GOT3 (cell line): ENCODE results near the gene ATG13.

Experiments used
- DNase-seq: peaks from one replicate; lab custom pipeline; 2025; ENCODE audit warnings: mixed read lengths; lab: John Stamatoyannopoulos, UW

The ATG13 gene

GRCh38 chr11:46676436-46677158 lies 59.2 kb downstream of the ATG13 start:
- DNase-seq: no peak

GRCh38 chr11:46677169-46677568 lies 59.8 kb downstream of the ATG13 start:
- DNase-seq: no peak

GRCh38 chr11:46677991-46678740 lies 60.8 kb downstream of the ATG13 start:
- no peak for DNase-seq

- no peak for DNase-seq
Observed at GRCh38 chr11:46678741-46679130, 61.4 kb downstream of the ATG13 start.

- DNase-seq: no peak
Observed at GRCh38 chr11:46679241-46680163, 62.1 kb downstream of the ATG13 start.

GRCh38 chr11:46680164-46680760 lies 62.9 kb downstream of the ATG13 start:
- DNase-seq: no peak

- DNase-seq: no peak
Observed at GRCh38 chr11:46680815-46681214, 63.5 kb downstream of the ATG13 start.

- DNase-seq: no peak
Observed at GRCh38 chr11:46681814-46682213, 64.5 kb downstream of the ATG13 start.

- no peak for DNase-seq
Observed at GRCh38 chr11:46682773-46683752, 65.7 kb downstream of the ATG13 start.

GRCh38 chr11:46684367-46684766 lies 67.0 kb downstream of the ATG13 start:
- DNase-seq: no peak

GRCh38 chr11:46686886-46687795 lies 69.8 kb downstream of the ATG13 start:
- no peak for DNase-seq

- no peak for DNase-seq
Observed at GRCh38 chr11:46690702-46691101, 73.3 kb downstream of the ATG13 start.

- no peak for DNase-seq
Observed at GRCh38 chr11:46692450-46692849, 75.1 kb downstream of the ATG13 start.

GRCh38 chr11:46693597-46694012 lies 76.3 kb downstream of the ATG13 start:
- DNase-seq: no peak

- no peak for DNase-seq
Observed at GRCh38 chr11:46694072-46694471, 76.7 kb downstream of the ATG13 start.

- DNase-seq: no peak
Observed at GRCh38 chr11:46694607-46695006, 77.3 kb downstream of the ATG13 start.

- no peak for DNase-seq
Observed at GRCh38 chr11:46695345-46696211, 78.2 kb downstream of the ATG13 start.

GRCh38 chr11:46696212-46696558 lies 78.8 kb downstream of the ATG13 start:
- DNase-seq: no peak

- no peak for DNase-seq
Observed at GRCh38 chr11:46697303-46697702, 80.0 kb downstream of the ATG13 start.
